Kidney glomerular epithelial cell (primary cell): Measurements from ENCODE around the gene RENBP.

ENCODE experiments used
- DNase-seq: peaks from one replicate; lab custom pipeline; 2025; lab: John Stamatoyannopoulos, UW

RENBP gene

GRCh38 chrX:153933748-153934147, 10.7 kb downstream of the RENBP start:
- DNase-seq: no peak

DNA sequence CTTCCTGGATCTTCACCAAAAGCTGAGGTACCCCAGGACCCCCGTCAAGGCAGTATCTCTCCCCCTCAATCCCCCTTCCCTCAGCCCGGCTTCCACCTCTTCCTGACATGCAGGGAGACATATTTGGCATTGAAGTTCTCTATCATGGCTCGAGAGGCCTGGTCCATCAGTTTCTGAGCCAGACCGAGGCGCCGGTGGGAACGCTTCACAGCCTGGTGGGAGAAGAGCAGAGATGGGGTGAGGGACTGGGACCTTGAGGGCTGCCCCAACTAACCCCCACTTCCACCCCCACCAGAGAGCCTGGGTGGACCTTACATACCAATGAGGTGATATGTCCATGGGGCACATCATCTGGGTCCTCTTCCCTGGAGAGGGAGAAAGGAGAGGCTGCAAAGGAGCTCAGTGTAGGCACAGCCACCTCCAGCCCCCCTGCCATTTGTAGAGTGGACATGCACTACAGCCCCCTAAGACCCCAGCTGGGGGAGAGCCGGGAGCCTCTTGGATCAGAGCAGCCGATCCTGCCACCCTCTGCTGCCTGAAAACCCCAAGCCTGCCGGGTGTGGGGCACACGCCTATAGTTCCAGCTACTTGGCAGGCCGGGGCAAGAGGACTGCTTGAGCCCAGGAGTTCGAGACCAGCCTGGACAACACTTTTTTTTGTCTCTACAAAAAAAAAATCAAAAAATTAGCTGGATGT, 12.1 kb downstream of the RENBP start:
- no peak for DNase-seq

GRCh38 chrX:153931748-153932147, 12.7 kb downstream of the RENBP start:
- DNase-seq: no peak

GRCh38 chrX:153931151-153931550, 13.3 kb downstream of the RENBP start:
- no peak for DNase-seq

GRCh38 chrX:153930011-153930910, 14.2 kb downstream of the RENBP start:
- no peak for DNase-seq

DNA sequence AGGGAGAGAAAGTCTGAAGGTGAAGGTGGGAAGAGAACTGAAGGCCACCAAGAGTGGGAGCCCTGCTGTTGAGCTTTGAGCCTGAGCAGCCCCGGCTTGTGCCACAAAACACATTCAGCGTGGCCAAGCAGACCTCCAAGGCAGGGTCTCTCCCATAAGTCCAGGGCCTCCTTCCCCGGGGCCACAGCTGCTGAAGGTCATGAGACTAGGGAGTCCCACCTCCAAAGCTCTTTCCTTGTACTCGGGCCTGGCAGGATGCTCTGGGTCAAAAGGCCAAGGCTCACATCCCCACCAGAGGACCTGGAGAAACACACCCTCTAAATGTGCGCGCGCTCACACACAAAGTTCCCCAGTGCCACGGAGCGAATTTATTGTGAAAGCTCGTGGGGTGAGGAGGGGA, 14.9 kb downstream of the RENBP start:
- DNase-seq: no peak

DNA sequence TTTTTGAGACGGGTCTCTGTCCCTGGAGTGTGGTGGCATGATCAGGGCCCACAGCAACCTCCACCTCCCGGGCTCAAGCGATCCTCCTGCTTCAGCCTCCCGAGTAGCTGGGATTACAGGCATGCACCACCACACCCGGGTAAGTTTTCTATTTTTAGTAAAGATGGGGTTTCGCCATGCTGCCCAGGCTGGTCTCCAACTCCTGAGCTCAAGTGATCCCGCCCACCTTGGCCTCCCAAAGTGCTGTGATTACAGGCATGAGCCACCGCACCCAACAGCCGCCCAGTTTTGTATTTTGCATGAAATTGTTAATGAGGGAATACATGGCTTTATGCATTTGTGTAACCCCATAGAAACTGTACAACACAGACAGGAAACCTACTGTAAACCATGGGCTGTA, 15.6 kb downstream of the RENBP start:
- DNase-seq: no peak

- DNase-seq: peak; percentile 81
Observed at GRCh38 chrX:153927922-153928760, 16.3 kb downstream of the RENBP start.

- no peak for DNase-seq
Observed at GRCh38 chrX:153927672-153927921, 16.8 kb downstream of the RENBP start.

- DNase-seq: peak; percentile 2
Observed at GRCh38 chrX:153926858-153927671, 17.4 kb downstream of the RENBP start.

DNA sequence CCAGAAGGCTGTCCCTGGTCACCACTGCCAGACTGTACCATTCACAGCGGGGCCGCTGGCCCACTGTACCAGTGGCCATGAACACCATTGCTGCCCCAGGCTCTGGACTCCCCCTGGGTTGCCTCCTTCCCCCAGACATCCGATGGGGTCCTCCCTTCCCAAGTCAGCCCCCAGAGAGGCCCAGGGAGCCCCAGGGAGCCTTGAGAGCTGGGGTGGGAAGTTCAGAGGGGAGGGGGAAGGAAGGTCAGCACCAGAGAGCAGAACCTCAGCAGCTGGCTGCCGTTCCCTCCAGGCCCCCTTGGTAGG, 17.9 kb downstream of the RENBP start:
- DNase-seq: no peak

DNA sequence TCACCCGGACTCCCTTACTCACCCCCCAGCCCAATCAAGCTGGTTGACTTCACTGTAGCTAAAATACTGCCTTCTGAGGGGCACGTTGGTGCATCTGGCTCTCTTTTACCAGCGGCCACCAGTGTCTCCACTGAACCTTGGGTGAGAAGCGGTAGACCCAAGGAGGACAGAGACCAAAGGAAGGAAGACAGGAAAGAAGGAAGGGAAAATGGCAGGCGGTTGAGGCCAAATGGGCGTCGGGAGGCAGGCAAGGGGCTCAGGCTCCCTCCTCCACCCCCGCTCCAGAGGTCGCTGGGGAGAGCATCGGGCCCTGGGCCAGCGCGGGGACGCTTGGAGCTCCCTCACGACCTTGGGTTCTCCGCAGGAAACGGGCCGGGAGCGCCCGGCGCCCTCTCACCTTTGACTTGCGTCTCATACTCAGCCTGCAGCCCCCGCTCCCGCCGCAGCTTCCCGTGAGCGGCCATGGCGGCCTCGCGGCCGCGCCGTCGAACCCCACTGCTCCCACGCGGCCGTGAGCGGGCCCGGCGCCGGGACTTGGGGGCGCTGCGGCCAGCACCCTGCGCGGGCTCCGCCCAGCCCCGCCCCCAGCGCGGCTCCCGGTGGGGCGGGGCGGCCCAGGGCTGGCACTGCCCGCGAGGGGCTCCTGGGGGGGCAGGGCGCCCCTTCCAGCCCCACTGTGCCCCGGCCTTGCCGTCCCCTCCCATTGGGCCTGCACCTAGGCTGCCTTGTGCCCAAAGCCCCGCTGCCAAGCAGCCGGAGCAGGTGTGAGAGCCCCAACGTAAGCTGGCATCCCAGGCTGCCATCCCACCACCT, 18.5 kb downstream of the RENBP start, which contains the start of gene ARHGAP4:
Gene ARHGAP4, minus strand, starts transcription at position 526 of the 813 bp plus-strand sequence. Its CDS starts 62 bp downstream, at position 464.
- no peak for DNase-seq

DNA sequence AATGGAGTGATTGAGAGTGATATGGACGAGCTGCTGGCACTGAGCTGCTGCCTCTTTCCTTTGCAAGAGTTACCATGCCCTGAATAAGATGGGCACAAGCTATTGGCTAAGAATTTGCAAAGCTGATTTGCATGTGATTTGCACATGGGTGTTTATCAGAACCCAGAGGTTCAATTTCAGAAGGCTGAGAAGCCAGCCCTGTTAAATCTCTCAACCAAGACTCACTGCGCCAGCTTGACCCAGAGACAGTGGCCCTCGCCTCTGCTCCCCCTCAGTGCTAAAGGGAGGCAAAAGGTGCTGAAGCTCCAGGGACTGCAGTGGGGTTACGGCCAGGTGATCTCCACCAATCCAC, 19.1 kb downstream of the RENBP start:
- DNase-seq: no peak

GRCh38 chrX:153924149-153924861, 20.1 kb downstream of the RENBP start:
- DNase-seq: no peak

- no peak for DNase-seq
Observed at GRCh38 chrX:153922932-153923857, 21.2 kb downstream of the RENBP start.

DNA sequence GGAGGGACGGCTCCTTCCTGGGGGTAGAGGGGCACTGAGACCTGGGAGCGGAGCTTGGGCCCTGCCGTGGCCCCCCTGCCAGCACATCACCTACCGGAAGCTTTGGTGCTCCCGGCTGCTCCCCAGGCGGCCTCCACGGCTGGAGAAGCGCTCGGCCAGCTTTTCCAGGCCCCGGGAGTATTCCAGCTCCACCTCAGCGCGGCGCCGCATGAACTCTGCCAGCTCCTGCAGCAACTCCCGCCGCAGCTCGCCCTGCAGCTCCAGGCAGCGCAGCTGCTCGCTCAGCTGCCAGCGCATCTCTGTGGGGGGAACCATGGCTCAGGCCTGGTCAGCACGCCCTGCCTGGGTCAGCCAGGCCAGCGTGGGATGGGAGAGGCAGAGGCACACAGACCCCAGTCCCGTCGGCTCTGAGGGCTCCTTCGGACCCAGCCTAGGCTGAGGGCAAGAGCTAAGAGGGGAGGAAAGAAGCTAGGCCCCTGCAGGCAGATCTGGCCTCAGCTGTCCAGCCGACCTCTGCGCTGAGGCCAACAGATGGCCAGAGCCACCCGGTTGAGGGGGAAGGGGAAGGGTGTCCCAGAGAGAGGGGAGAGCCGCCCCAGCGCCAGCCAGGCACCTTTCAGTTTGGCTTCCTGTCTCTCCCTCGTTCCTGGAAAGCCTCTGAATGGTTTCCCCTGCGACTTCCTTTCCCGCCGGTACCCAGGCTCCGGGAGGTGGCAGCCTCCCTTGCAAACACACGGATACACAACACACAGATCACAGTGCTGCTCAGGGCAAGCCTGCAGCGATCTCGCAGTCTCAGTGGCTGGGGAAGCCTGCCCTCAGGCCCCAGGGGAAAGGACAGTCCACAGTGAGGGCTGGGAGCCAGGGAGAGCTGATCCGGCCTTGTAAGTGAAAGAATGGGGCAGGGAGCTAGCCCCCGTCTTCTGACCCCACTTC, 22.7 kb downstream of the RENBP start:
- no peak for DNase-seq

- DNase-seq: no peak
Observed at GRCh38 chrX:153921070-153921469, 23.4 kb downstream of the RENBP start.

- no peak for DNase-seq
Observed at GRCh38 chrX:153920546-153920945, 23.9 kb downstream of the RENBP start.
